ENCODE measurements around the gene TRIM26. TPM values are rescaled to one million over a fixed set of nuclear protein-coding genes. Genes with fewer than 3 reads are reported as not detected.

TRIM26 gene
- total RNA-seq = 23.5 and 27.5 TPM in 2 replicates

GRCh38 chr6:30212865-30213666 is at the start of gene TRIM26:
Gene TRIM26, minus strand, starts transcription at chr6:30213406. Its CDS starts 14,303 bp downstream, at chr6:30199103.

GRCh38 chr6:30163090-30163917 is 49.9 kb downstream of the TRIM26 start, which contains the start of gene TRIM15:
Gene TRIM15, plus strand, starts transcription at chr6:30163546. Its CDS starts 139 bp downstream, at chr6:30163685.

GRCh38 chr6:30160785-30161531 is 52.2 kb downstream of the TRIM26 start, which contains the start of gene TRIM10:
Gene TRIM10, minus strand, starts transcription at chr6:30161211. Its CDS starts 353 bp downstream, at chr6:30160858.

GRCh38 chr6:30135757-30136156 is 77.4 kb downstream of the TRIM26 start, which contains the start of gene TRIM40:
Gene TRIM40, plus strand, starts transcription at chr6:30136140. Its CDS starts 897 bp downstream, at chr6:30137037.

Other genes with a start within 250 kb of the TRIM26 start
- gene POLR1H, start 152.1 kb downstream of the TRIM26 start, total RNA-seq = 21.7 and 25.6 TPM in 2 replicates
- 35.2 and 38.1 TPM in 2 replicates for gene PPP1R11, start 146.2 kb downstream of the TRIM26 start, total RNA-seq
- gene RNF39, start 137.6 kb downstream of the TRIM26 start, total RNA-seq = not detected in 2 replicates
- not detected in 2 replicates for gene TRIM31, start 100.3 kb downstream of the TRIM26 start, total RNA-seq
- gene TRIM40, start 77.3 kb downstream of the TRIM26 start, total RNA-seq = not detected in 2 replicates
- not detected in 2 replicates for gene TRIM10, start 52.2 kb downstream of the TRIM26 start, total RNA-seq
- not detected in 2 replicates for gene TRIM15, start 49.9 kb downstream of the TRIM26 start, total RNA-seq
- gene TRIM39, start 113.5 kb upstream of the TRIM26 start, total RNA-seq = 6.0 and 12.3 TPM in 2 replicates
- 108 and 135 TPM in 2 replicates for gene RPP21, start 131.8 kb upstream of the TRIM26 start, total RNA-seq